IMR-90 (cell line): ENCODE data around the gene TMCC1. TPM values are rescaled to one million over a fixed set of nuclear protein-coding genes. Genes with fewer than 3 reads are reported as not detected.

Experiments used
- ATAC-seq: fragments of 200-7000 bp; cut with Tn5 transposase; 2 replicates; pipeline ENCODE4 v1.9.1; 2020; ENCODE audit warnings: low read depth, mild to moderate bottlenecking, moderate library complexity
- BruUV-seq: library from RNA; stranded (reverse); fragments of 400-500 nt; replicated peaks from 2 replicates; lab custom pipeline; 2021; lab: Mats Ljungman, UMichigan
- CTCF ChIA-PET: fragments of 300-600 bp; formaldehyde crosslinking; extraction: SDS; loops from one replicate; lab custom pipeline; 2021; ENCODE audit warnings: antibody characterized with exemption; lab: Yijun Ruan, JAX
- POLR2A ChIA-PET: fragments of 300-600 bp; sonication (Branson Sonifier 250); formaldehyde crosslinking; loops from one replicate; lab custom pipeline; 2022; ENCODE audit warnings: antibody characterized with exemption; ENCODE audit not compliant: unreplicated experiment; lab: Charles Lee
- DNase-seq: peaks from one replicate; pipeline ENCODE4 v3.0.0; 2013
- H2AFZ ChIP-seq: replicated peaks from 2 replicates; pipeline ENCODE3; 2013; ENCODE audit warnings: low read length, mild to moderate bottlenecking; ENCODE audit not compliant: poor library complexity
- H2AK5ac ChIP-seq: 2 replicates; pipeline ENCODE4 v1.6.1; 2013; ENCODE audit warnings: low read depth, low read length, inconsistent platforms
- H2AK9ac ChIP-seq: replicated peaks from 2 replicates; pipeline ENCODE3; 2013; ENCODE audit warnings: mild to moderate bottlenecking, low read depth, low read length, moderate library complexity; ENCODE audit not compliant: poor library complexity
- H2BK120ac ChIP-seq: 2 replicates; pipeline ENCODE4 v1.6.1; 2013; ENCODE audit warnings: low read depth, low read length, inconsistent platforms
- H2BK15ac ChIP-seq: 3 replicates; pipeline ENCODE4 v1.6.1; 2013; ENCODE audit warnings: low read depth, low read length, inconsistent platforms
- H2BK20ac ChIP-seq: 2 replicates; pipeline ENCODE4 v1.6.1; 2013; ENCODE audit warnings: low read depth, mild to moderate bottlenecking, inconsistent platforms, low read length, moderate library complexity
- H2BK5ac ChIP-seq: 2 replicates; pipeline ENCODE4 v1.6.1; 2013; ENCODE audit warnings: mild to moderate bottlenecking, low read depth, low read length, inconsistent platforms; ENCODE audit not compliant: poor library complexity, severe bottlenecking
- H3K14ac ChIP-seq: replicated peaks from 2 replicates; pipeline ENCODE4 v1.6.1; 2013; ENCODE audit warnings: low read depth, low read length, inconsistent platforms
- H3K18ac ChIP-seq: 2 replicates; pipeline ENCODE4 v1.6.1; 2013; ENCODE audit warnings: low read depth, low read length, control low read depth
- H3K23ac ChIP-seq: 2 replicates; pipeline ENCODE4 v1.6.1; 2013; ENCODE audit warnings: low read depth, low read length, inconsistent platforms
- H3K27ac ChIP-seq: 2 replicates; pipeline ENCODE4 v1.5.1; 2013; ENCODE audit warnings: mild to moderate bottlenecking, control low read depth, low read length; ENCODE audit not compliant: insufficient read depth
- H3K27me3 ChIP-seq: 2 replicates; pipeline ENCODE4 v1.6.1; 2013; ENCODE audit warnings: low read length; ENCODE audit not compliant: control insufficient read depth, insufficient read depth
- H3K36me3 ChIP-seq: 2 replicates; pipeline ENCODE4 v1.6.1; 2013; ENCODE audit warnings: low read length, mixed read lengths; ENCODE audit not compliant: control insufficient read depth, insufficient read depth
- H3K4ac ChIP-seq: 2 replicates; pipeline ENCODE4 v1.6.1; 2013; ENCODE audit warnings: low read depth, low read length, inconsistent platforms
- H3K4me1 ChIP-seq: 2 replicates; pipeline ENCODE4 v1.6.1; 2013; ENCODE audit warnings: low read length, mixed read lengths; ENCODE audit not compliant: control insufficient read depth, insufficient read depth
- H3K4me2 ChIP-seq: 2 replicates; pipeline ENCODE4 v1.6.1; 2013; ENCODE audit warnings: low read depth, mild to moderate bottlenecking, control low read depth, low read length, moderate library complexity
- H3K4me3 ChIP-seq: 2 replicates; pipeline ENCODE4 v1.5.1; 2013; ENCODE audit warnings: low read depth, mild to moderate bottlenecking, control low read depth, low read length, moderate library complexity; ENCODE audit not compliant: insufficient read depth
- H3K56ac ChIP-seq: 2 replicates; pipeline ENCODE4 v1.6.1; 2013; ENCODE audit warnings: low read length, inconsistent platforms; ENCODE audit not compliant: insufficient read depth; ENCODE audit errors: extremely low read depth
- H3K79me1 ChIP-seq, 2 experiments: 2 replicates each; pipeline ENCODE4 v1.6.1; 2013; ENCODE audit warnings: low read length in 2 of 2, inconsistent platforms in 1 of 2, low read depth in 1 of 2
- H3K9ac ChIP-seq: 2 replicates; pipeline ENCODE4 v1.6.1; 2013; ENCODE audit warnings: low read depth, low read length, control low read depth
- H3K9me1 ChIP-seq: 2 replicates; pipeline ENCODE4 v1.6.1; 2013; ENCODE audit warnings: low read length, inconsistent platforms; ENCODE audit not compliant: insufficient read depth
- H3K9me3 ChIP-seq: 2 replicates; pipeline ENCODE4 v1.6.1; 2013; ENCODE audit warnings: low read length; ENCODE audit not compliant: control insufficient read depth, insufficient read depth
- H4K20me1 ChIP-seq: 2 replicates; pipeline ENCODE4 v1.6.1; 2013; ENCODE audit warnings: low read length, inconsistent platforms; ENCODE audit not compliant: insufficient read depth
- H4K5ac ChIP-seq: 2 replicates; pipeline ENCODE4 v1.6.1; 2013; ENCODE audit warnings: mild to moderate bottlenecking, low read depth, low read length, control low read depth
- H4K8ac ChIP-seq, 2 experiments: 2 replicates each; pipeline ENCODE4 v1.6.1; 2013; ENCODE audit warnings: low read depth in 2 of 2, low read length in 2 of 2, control low read depth in 1 of 2, inconsistent platforms in 1 of 2
- H4K91ac ChIP-seq: 2 replicates; pipeline ENCODE4 v1.6.1; 2013; ENCODE audit warnings: low read depth, low read length, inconsistent platforms; ENCODE audit not compliant: insufficient read depth
- CEBPB ChIP-seq: IDR thresholded peaks from 2 replicates; pipeline ENCODE4 v1.6.1; 2012; ENCODE audit warnings: low read depth, low read length, improper control_type of control experiment
- WGBS, 2 experiments: methylation state at CpG; one replicate each; pipeline versions ENCODE4 v1.1.5 to v1.1.7; 2013; ENCODE audit warnings: missing lambda C conversion rate in 2 of 2; ENCODE audit not compliant: insufficient read length in 1 of 2; ENCODE audit errors: extremely low coverage in 2 of 2; 5-methylcytosine and 5-hydroxymethylcytosine counted together
- dilution Hi-C: fragments of 300-500 bp; cut with HindIII; formaldehyde crosslinking; loops from one replicate; pipeline ENCODE4 v1.14.3; 2018; ENCODE audit warnings: low sequenced_read_pairs; ENCODE audit not compliant: unreplicated experiment
- in situ Hi-C: fragments of 300-500 bp; cut with MboI; formaldehyde crosslinking; loops from 3 replicates; pipeline ENCODE4 v1.14.3; 2019; ENCODE audit warnings: low sequenced_read_pairs, inconsistent platforms, mixed read lengths
- intact Hi-C: fragments of 100-400 bp; cut with micrococcal nuclease; formaldehyde crosslinking; loops from 2 replicates; pipeline ENCODE4 v1.10.0; 2022
- polyA plus RNA-seq, 3 experiments: library from polyadenylated mRNA; depleted of rRNA; stranded (reverse); fragments of >200 nt; gene quantifications; 2 replicates each; pipeline ENCODE4 v1.2.3, GENCODE V29; 2012; ENCODE audit warnings: low replicate concordance in 1 of 3
- total RNA-seq: library from RNA; depleted of rRNA; stranded (reverse); fragments of >200 nt; gene quantifications from 2 replicates; pipeline ENCODE4 v1.2.3, GENCODE V29; 2012

Gene TMCC1
- total and polyA plus RNA-seq, 2 of the 4 experiments (the other 2 are of a cell fraction) = 5.0 to 7.3 TPM

GRCh38 chr3:129614435-129614834 lies 279.1 kb downstream of the TMCC1 start:
- POLR2A ChIA-PET = no interaction called here
- DNase-seq (no peak), ATAC-seq (no peak)
- intact Hi-C loops = no loop called here
- Histone ChIP-seq H3K23ac (no peak overlapping the region), H4K8ac (no peak overlapping the region), H4K5ac (no peak overlapping the region), H3K79me1 (no peaks in the 10 kb centered on the region; a peak in 1 of 4 replicates), H4K20me1 (no peaks in the 10 kb centered on the region), H3K56ac (no peak overlapping the region), H3K27ac (no peak overlapping the region), H3K14ac (no peak overlapping the region), H3K9ac (no peak overlapping the region), H3K36me3 (no peaks in the 10 kb centered on the region), H2BK20ac (no peak overlapping the region), H3K4ac (no peak overlapping the region), H3K4me2 (no peak overlapping the region), H3K18ac (no peak overlapping the region), H2BK5ac (no peak overlapping the region), H2AK5ac (no peak overlapping the region), H2AK9ac (no peak overlapping the region), H3K27me3 (no peaks in the 10 kb centered on the region), H2BK15ac (no peak overlapping the region), H3K9me1 (peaks cover 16% of the 10 kb centered on the region), H3K4me3 (no peak overlapping the region), H4K91ac (no peak overlapping the region), H2BK120ac (no peak overlapping the region), H2AFZ (no peak overlapping the region), H3K9me3 (no peaks in the 10 kb centered on the region), H3K4me1 (peaks cover 14% of the 10 kb centered on the region)
- 80% methylated on average over 4 of the region's 9 CpGs; no CpG with 5 or more reads in 1 of the 2 experiments for WGBS, 2 experiments
- in situ Hi-C loops = loop anchor here (25.0 kb wide), 1 partner anchor 227 kb away; no protein-coding TSS in a partner anchor
- dilution Hi-C loops = no loop called here
- CTCF ChIA-PET = no interaction called here
- TF ChIP-seq CEBPB = no peak
- no TSS peak for BruUV-seq
